VCaP (cell line): ENCODE measurements around the gene MRPS18C.
"Not testable (repeated sequence)": the region's sequence is repeated elsewhere in the genome, so short reads cannot be mapped to it uniquely, and the experiment has no call there.

Experiments
- H3K27ac ChIP-seq: fragments of 450-650 bp; 2 replicates; pipeline ENCODE4 v1.5.1; 2017
- TF ChIP-seq, protein P1 (sequence below): fragments of 450-650 bp; conservative IDR thresholded peaks from 2 replicates; pipeline ENCODE4 v1.5.1; 2017; ENCODE audit warnings: mild to moderate bottlenecking, moderate library complexity

The MRPS18C gene

DNA sequence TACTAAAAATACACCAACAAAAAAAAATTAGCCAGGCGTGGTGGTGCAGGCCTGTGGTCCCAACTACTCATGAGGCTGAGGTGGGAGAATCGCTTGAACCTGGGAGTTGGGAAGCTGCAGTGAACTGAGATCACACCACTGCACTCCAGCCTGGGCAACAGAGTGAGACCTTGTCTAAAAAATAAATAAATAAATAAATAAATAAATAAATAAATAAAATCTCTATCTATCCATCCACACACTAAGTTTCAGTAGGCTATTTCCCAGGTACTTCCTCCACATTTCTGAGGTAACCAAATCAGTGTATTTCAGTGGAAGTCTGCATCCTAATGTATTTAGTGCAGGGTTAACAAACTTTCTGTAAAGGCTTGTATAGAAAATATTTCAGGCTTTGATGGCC, 18.1 kb downstream of the MRPS18C start:
- TF ChIP-seq, protein P1, sequence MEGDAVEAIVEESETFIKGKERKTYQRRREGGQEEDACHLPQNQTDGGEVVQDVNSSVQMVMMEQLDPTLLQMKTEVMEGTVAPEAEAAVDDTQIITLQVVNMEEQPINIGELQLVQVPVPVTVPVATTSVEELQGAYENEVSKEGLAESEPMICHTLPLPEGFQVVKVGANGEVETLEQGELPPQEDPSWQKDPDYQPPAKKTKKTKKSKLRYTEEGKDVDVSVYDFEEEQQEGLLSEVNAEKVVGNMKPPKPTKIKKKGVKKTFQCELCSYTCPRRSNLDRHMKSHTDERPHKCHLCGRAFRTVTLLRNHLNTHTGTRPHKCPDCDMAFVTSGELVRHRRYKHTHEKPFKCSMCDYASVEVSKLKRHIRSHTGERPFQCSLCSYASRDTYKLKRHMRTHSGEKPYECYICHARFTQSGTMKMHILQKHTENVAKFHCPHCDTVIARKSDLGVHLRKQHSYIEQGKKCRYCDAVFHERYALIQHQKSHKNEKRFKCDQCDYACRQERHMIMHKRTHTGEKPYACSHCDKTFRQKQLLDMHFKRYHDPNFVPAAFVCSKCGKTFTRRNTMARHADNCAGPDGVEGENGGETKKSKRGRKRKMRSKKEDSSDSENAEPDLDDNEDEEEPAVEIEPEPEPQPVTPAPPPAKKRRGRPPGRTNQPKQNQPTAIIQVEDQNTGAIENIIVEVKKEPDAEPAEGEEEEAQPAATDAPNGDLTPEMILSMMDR: no peak
- no peak overlapping the region for H3K27ac ChIP-seq

DNA sequence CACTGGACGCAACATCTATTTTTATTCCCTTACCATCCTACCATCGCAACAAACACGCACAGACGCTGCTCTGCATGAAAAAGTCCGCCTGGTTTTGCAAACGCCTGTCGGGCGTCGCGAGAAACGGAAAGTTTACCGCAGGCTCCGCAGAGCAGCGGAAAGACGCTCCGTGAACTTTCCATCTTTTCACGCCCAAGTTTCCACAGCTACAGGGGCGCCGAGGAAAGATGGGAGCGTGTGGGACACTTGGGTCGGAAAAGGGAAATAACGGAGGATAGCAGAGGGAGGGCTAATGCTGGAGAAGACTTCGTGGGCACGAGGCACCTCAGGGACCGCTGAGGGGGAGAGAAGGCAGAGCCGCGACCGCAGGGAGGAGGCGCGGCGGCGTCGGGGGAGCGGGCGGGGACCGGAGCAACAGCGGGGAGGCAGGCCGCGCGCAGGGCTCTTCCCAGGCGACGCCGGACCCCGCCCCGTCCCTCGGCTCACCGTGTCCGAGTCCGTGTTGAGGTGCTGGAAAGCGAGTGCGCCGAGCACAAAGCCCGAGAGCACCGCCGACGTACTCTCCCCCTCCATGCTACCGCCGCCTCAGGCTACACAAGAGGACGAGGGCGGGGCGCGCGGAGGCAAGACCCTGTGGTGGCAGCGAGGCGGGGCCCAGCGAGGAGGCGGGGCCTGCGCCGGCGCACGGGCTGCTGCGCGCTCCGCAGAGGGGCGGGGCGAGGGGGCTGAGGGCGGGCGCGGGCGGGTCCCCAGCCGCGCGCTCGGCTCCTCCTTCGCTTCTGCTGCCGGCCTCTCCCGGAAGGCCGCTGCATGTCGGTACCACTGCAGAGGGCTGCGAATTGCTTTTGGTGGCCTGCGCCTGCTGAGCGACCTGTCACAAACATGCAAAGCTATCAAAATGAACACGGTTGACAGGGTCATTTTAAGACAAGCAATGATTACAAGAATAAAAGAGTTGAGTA, 28.9 kb downstream of the MRPS18C start, which contains the start of gene ABRAXAS1:
TSS of gene ABRAXAS1 (minus strand) at position 601 of the 962 bp plus-strand sequence. CDS start at position 573, 28 bp downstream.
- TF ChIP-seq, protein P1: 0 out of 2 replicates have a peak, but pooled peaks have one; percentile 5
- H3K27ac ChIP-seq: peak within 1 kb of the TSS; percentile 64

DNA sequence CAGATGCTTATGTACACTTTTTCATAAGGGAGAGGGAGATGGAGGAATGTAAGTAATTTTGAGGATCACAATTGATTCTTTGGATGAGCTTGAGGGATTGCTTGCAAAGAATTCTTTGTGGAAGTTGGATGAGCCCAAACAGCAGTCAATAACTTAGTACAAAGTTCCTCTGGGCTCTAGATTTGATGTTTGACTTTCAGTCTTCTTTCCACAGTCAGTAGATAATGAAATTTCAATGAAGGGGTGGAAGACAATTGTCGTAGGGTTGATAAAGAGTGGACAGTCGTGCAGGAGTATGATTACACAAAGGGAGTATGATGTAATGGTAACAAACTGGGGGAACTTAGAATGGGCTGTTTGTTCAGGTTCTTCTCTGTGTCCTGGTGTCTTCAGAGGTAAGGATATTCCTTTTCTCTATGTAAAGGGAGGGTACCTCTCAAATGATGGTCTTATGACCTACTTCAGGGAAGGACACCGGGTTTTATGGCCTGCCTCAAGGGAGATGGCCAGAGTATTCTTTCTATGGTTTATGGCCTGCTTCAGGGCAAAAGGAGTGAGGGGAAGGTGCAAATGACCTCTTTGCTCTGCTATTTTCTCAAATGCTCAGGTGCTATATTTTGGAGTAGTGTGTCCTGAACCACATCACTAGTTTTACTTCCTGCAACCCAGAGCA, 30.7 kb downstream of the MRPS18C start:
- H3K27ac ChIP-seq: no peak overlapping the region
- TF ChIP-seq, protein P1: no peak

DNA sequence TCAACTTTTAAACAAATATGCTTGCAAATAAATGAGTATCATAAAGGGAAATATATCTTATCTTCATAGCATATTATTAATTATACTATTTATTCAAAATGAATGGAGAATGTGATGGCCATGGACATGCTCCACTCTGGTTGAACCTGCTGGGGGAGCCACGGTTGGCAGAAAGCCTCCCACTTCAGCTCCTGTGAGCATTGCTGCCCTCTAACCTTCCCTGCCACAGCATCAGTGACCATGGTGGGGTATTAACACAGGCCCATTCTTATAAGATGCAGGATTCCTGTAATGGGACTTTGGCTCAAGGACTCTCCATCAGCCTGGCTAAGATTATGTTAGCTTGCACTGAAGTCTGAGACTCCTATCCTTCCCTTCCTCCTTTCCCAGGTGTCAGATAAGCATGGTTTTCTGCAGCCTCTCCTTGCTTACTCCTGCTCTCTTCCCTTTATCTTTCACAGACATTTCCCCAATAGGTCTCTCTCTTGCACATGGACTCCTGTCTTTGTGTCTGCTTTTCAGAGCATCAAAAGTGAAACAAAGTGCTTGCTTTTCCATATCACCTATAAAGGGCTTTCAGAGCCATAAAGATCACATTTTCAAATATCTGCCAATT, 34.0 kb downstream of the MRPS18C start:
- H3K27ac ChIP-seq: no peak overlapping the region
- TF ChIP-seq, protein P1: no peak

DNA sequence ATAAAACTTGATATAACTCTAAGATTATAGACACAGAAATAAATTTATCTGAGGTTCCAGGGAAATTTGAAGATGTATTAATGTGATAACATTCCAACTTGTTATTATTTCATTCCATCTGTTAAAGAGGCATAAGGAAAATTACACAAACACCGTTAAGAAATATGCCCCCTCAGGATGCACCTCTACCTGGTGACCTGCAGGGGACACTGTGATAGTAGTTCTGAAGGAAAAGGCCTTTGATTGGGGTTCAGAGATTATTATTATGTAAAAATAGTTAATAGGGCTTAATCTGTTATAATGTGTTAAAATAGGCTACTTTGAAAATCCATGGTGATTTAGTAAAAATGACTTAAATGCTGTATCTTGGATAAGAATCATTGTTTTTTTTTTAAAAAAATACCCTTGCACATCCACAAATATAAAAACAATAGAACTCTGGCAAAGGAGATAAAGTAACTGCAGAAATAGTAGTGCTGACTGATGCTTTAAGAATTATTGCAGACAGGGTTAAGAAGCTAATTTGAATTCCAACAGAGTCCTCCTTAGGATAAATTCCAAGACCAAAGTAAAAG, 35.1 kb downstream of the MRPS18C start:
- TF ChIP-seq, protein P1: peak; percentile 95
- H3K27ac ChIP-seq: no peak overlapping the region

DNA sequence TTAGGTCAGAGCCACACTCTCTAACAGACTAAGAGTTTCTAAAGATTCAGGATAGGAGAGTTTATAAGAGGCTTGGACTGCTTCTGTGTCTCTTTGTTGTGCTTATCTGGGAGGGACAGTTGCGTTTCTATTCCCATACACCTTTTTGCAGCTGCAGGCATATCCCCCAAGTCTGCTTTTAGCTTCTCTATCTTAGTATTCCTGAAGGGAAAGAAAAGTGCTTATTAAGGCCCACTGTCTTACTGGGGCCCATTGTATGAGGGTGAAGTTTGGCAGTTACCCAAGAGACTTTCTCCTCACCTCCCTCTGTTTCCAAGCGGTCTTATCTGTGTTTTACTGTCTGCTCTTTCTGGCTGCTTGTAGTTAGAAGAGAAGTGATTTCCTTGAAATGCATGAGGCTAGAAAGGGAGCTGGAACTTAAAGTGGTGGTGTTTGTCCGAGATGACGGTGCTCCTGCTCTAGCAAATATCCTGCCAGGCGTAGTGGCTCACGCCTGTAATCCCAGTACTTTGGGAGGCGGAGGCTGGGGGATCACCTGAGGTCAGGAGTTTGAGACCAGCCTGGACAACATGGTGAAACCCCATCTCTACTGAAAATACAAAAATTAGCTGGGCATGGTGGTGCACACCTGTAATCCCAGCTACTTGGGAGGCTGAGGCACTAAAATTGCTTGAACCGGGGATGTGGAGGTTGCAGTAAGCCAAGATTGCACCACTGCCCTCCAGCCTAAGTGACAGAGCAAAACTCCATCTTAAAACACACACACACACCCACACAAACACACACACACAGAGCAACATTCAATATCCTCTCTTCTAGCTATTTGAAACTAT, 40.4 kb downstream of the MRPS18C start:
- not testable (repeated sequence) for H3K27ac ChIP-seq

DNA sequence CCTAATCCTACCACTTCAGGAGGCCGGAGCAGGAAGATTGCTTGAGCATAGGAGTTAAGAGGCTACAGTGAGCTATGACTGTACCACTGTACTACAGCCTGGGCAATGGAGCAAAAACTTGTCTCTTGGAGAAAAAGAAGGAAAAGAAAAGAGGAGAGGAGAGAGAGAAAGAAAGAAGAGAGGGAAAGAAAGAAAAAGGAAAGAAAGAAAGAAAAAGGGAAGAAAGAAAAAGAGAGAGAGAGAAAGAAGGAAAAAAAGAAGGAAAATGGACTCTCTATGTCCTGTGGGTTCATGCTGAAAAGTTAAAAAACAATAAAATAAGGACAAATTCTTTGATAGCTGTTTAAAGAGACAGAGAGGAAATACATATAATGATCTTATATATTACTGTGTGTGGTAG, 42.3 kb downstream of the MRPS18C start:
- TF ChIP-seq, protein P1: no peak
- no peak overlapping the region for H3K27ac ChIP-seq

DNA sequence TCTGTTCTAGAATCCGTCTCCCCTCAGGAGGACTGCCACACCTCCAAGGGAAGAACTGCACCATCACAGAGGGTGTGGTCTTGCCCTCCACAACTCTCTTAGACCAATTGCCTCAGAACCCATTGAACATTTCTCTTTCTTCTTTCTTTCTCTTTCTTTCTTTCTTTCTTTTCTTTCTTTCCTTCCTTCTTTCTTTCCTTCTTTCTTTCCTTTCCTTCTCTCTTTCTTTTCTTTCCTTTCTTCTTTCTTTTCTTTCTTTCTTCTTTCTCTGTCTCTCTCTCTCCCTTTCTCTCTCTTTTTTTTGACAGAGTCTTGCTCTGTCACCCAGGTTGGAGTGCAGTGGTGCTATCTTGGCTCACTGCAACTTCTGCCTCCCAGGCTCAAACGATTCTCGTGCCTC, 45.8 kb downstream of the MRPS18C start:
- not testable (repeated sequence) for H3K27ac ChIP-seq
